Immature natural killer cell (primary cell): Measurements from ENCODE around the gene NODAL. TPM values are rescaled to one million over a fixed set of nuclear protein-coding genes. Genes with fewer than 3 reads are reported as not detected.

Experiments used
- DNase-seq, 3 donors: peaks; one replicate each; pipeline ENCODE4 v3.0.0; 2022; ENCODE audit warnings: mixed read lengths in 1 of 3
- H3K27ac Mint-ChIP-seq, 6 donors: one replicate each; pipeline ENCODE4 v1.8.0; 2020; ENCODE audit warnings: mixed read lengths in 6 of 6, mild to moderate bottlenecking in 5 of 6, inconsistent platforms in 4 of 6, moderate library complexity in 3 of 6
- H3K27me3 Mint-ChIP-seq, 3 donors: one replicate each; pipeline ENCODE4 v1.8.0; 2020 to 2021; ENCODE audit warnings: low read depth in 3 of 3, mild to moderate bottlenecking in 3 of 3, mixed read lengths in 3 of 3, moderate library complexity in 3 of 3, inconsistent platforms in 1 of 3
- H3K36me3 Mint-ChIP-seq, 3 donors: one replicate each; pipeline ENCODE4 v1.8.0; 2020; ENCODE audit warnings: mixed read lengths in 3 of 3, inconsistent platforms in 2 of 3, mild to moderate bottlenecking in 2 of 3
- H3K4me1 Mint-ChIP-seq, 2 donors: one replicate each; pipeline ENCODE4 v1.8.0; 2020; ENCODE audit warnings: inconsistent platforms in 2 of 2, mild to moderate bottlenecking in 2 of 2, mixed read lengths in 2 of 2, moderate library complexity in 1 of 2
- H3K4me3 Mint-ChIP-seq, 5 donors: one replicate each; pipeline ENCODE4 v1.8.0; 2020; ENCODE audit warnings: mild to moderate bottlenecking in 5 of 5, mixed read lengths in 5 of 5, inconsistent platforms in 3 of 5, moderate library complexity in 3 of 5
- H3K9me3 Mint-ChIP-seq, 6 donors: one replicate each; pipeline ENCODE4 v1.8.0; 2020; ENCODE audit warnings: mild to moderate bottlenecking in 6 of 6, mixed read lengths in 6 of 6, inconsistent platforms in 4 of 6, moderate library complexity in 3 of 6
- polyA plus RNA-seq, 3 donors: library from polyadenylated mRNA; unstranded; fragments of 300-500 nt; fragmentation: Illumina TruSeq; gene quantifications; one replicate each; pipeline ENCODE4 v1.2.3, GENCODE V29; 2021

Gene NODAL
- polyA plus RNA-seq, 3 donors from 2014 or later = not detected

DNA sequence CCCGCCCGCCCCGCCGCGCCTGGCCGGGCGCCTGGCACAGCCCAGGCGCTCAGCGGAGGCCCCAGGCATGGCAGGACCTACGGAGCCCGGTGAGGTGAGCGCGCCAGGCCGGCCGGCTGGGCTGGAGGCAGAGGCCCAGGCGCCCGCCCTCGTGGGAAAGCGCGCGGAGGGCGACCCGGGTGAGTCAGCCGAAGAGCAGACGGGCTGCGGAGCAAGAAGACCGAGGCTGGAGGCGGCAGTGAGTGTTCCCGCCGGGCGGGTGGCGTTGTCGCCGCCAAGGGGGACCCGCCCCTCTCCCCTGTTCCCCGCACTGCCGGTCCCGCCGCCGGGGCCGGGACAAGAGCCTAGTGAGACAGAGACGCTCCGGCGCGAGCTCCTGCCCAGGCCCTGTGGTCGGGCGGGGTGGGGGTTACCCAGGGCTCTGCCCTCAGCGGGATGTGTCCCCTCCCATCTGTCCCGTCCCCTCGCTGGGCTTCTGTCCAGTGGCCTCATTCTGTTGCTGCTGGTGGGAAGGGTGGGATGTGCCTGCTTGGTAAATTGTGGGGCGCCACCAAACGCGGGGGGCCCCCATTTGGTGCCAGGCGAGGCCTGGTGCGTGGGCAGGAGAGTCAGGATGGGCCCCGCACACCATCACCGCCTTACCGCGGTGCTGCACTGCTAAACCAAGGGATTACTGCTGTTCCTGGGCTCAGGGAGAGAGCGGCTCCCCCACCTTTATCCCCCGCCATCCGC, 17.0 kb upstream of the NODAL start:
- no peaks in the 10 kb centered on the region for H3K4me1 Mint-ChIP-seq
- H3K36me3 Mint-ChIP-seq = peaks cover 0 to 2% (median 0%) of the 10 kb centered on the region in 3 donors
- DNase-seq = no peak
- H3K27ac Mint-ChIP-seq = no peak overlapping the region
- no peak overlapping the region for H3K4me3 Mint-ChIP-seq
- peaks cover 0 to 2% (median 0%) of the 10 kb centered on the region in 6 donors for H3K9me3 Mint-ChIP-seq
- H3K27me3 Mint-ChIP-seq = peaks cover 3 to 28% (median 5%) of the 10 kb centered on the region in 3 donors

- Mint-ChIP-seq H3K4me3 (no peak overlapping the region), H3K27me3 (peaks cover 3 to 28% (median 5%) of the 10 kb centered on the region in 3 donors), H3K36me3 (peaks cover 0 to 2% (median 0%) of the 10 kb centered on the region in 3 donors), H3K9me3 (peaks cover 0 to 2% (median 0%) of the 10 kb centered on the region in 6 donors), H3K4me1 (no peaks in the 10 kb centered on the region), H3K27ac (no peak overlapping the region)
- no peak for DNase-seq
Measured at GRCh38 chr10:70457759-70458305, 16.4 kb upstream of the NODAL start.

DNA sequence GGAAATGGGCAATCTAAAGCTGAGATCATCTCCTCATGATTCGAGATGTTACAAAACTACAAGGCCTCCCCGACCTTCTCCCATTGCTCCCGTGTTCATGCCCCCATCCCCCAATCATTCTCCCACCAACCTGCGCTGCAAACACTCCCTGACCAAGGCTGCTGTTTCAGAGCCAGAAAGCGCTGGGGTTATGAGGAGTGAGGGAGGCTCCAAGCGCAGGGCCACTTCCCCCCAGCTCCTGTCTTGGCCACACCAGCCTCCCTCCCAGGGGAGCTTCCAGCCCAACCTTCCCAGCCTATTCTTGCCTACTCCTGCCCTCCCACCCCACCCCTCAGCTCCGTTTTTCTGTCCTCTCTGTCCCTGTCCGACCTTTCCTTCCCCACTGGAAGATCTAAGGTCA, 14.7 kb upstream of the NODAL start:
- Mint-ChIP-seq H3K4me1 (no peaks in the 10 kb centered on the region), H3K27ac (no peak overlapping the region)

DNA sequence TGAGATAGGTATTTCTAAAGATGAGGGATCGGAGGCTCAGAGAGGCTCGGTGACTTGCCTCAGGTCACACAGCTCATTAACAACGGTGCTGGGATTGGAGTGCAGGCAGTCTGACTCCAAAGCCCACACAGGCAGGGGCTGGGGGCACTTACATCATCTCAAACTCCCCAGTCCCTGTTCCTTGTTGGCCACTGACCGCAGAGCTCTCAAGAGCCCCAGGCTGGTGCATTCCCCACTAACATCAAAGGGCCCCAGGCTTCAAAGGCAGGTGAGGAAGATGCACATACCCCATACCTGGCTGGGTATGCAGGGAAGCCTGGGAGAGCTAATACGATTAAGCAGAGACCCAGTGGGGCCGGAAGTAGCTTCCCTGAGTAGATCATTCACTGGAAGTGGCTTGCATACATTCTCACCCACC, 13.7 kb upstream of the NODAL start:
- Mint-ChIP-seq H3K27me3 (peaks cover 3 to 19% (median 5%) of the 10 kb centered on the region in 3 donors), H3K9me3 (peaks cover 0 to 2% (median 0%) of the 10 kb centered on the region in 6 donors), H3K4me1 (no peaks in the 10 kb centered on the region), H3K4me3 (no peak overlapping the region), H3K27ac (no peak overlapping the region), H3K36me3 (peaks cover 0 to 2% (median 0%) of the 10 kb centered on the region in 3 donors)
- no peak for DNase-seq

More for the DNA sequence above, 14.7 kb upstream of the NODAL start:
- peaks cover 0 to 2% (median 0%) of the 10 kb centered on the region in 6 donors for H3K9me3 Mint-ChIP-seq
- H3K27me3 Mint-ChIP-seq = peaks cover 3 to 24% (median 5%) of the 10 kb centered on the region in 3 donors
- DNase-seq = no peak
- H3K4me3 Mint-ChIP-seq = no peak overlapping the region
- H3K36me3 Mint-ChIP-seq = peaks cover 0 to 2% (median 0%) of the 10 kb centered on the region in 3 donors

DNA sequence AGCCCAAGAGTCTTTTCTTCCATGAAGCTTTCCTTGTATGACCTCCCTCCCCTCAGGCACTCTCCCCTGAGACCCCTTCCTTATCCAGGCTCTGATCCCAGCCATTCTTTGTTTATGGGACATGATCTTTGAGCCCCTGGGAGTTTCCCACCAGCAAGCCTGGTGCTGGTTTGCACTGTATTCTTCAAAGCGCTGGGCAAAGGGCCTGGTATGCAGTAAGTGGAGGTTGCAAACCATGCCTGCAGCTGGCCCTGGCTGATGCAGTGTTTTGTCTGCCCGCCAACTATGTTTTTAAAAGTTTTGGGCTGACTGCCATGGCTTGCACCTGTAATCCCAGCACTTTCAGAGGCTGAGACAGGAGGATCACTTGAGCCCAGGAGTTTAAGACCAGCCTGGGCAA, 6.8 kb upstream of the NODAL start:
- no peak overlapping the region for H3K4me3 Mint-ChIP-seq
- no peaks in the 10 kb centered on the region for H3K4me1 Mint-ChIP-seq
- no peak for DNase-seq
- no peak overlapping the region for H3K27ac Mint-ChIP-seq
- H3K27me3 Mint-ChIP-seq = peaks cover 1 to 6% (median 3%) of the 10 kb centered on the region in 3 donors
- no peaks in the 10 kb centered on the region for H3K36me3 Mint-ChIP-seq
- no peaks in the 10 kb centered on the region for H3K9me3 Mint-ChIP-seq

DNA sequence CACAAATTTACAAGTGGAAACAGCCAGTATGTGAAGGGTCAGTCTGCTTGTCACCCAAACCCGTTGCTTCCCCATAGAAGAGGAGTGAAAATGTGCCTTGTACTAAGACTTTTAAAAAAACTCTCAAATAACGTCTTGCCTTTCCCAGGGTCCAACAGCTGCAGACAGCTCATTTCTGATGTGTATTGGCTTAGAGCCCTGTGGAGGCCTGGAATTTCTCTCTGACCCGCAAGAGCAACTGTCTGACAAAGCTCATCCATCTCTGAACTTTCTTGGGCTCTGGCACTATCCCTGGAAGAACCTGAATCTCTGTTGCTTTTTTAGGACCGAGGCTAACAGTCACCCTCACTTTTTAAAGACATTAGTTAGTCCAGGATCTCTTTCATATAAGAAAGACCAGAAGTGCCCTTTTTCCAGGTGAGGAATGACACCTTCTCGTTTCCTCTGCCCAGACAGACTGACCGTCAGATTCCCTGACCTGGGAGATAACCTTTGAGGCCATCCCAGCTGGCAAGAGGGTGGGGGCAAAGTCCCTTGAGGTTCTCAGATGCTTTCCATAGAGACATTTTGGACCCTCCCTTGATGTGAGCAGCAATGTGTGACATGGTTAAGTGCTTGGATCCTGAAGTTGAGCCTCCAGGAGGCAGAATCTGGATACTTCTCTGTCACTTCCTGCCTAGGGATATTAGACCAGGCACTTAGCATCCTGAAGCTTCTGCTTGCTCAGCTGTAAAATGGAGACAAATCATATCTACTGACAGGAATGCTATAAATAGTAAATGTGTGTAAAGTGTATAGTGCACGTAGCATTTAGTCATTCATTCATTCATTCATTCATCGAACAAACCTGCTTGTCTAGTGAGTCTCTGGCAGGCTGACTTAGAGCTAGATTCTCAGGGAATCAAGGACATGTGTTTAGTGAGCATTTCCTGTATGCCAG, 4.5 kb upstream of the NODAL start:
- Mint-ChIP-seq H3K9me3 (no peaks in the 10 kb centered on the region), H3K27ac (no peak overlapping the region), H3K36me3 (peaks cover 0 to 4% (median 0%) of the 10 kb centered on the region in 3 donors), H3K4me1 (peaks cover 4 to 7% of the 10 kb centered on the region in 2 donors), H3K27me3 (peaks cover 6 to 7% (median 6%) of the 10 kb centered on the region in 3 donors), H3K4me3 (no peak overlapping the region)
- no peak for DNase-seq

DNA sequence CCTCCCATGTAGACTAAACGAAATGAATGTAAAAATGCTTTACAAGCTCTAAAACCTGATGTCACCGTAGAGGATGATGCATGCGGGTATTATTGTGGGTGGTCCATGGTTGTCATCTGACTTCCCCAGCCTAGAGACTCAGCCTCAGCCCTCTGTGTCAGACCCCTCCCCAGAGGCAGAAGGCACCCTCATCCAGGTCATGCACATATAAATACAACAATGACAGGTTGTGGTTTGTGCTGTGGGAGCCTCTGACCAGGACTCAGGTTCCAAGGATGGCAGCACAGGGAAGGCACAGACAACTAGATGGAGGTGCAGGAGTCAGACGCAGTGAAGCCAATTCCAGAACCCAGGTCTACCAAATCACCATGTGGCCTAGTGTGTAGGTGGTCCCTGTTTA, 3.3 kb upstream of the NODAL start:
- Mint-ChIP-seq H3K4me3 (no peak overlapping the region), H3K4me1 (peaks cover 9 to 13% of the 10 kb centered on the region in 2 donors), H3K36me3 (peaks cover 0 to 7% (median 0%) of the 10 kb centered on the region in 3 donors), H3K27me3 (peaks cover 7 to 13% (median 9%) of the 10 kb centered on the region in 3 donors), H3K27ac (no peak overlapping the region), H3K9me3 (no peaks in the 10 kb centered on the region)
- no peak for DNase-seq

GRCh38 chr10:70442332-70442988, 979 bp upstream of the NODAL start:
- Mint-ChIP-seq H3K9me3 (no peaks in the 10 kb centered on the region), H3K27me3 (peaks cover 11 to 16% (median 12%) of the 10 kb centered on the region in 3 donors), H3K27ac (no peak overlapping the region), H3K4me1 (peaks cover 9 to 13% of the 10 kb centered on the region in 2 donors), H3K4me3 (peak overlapping the region in 2 of 5 donors; percentile 2 to 61), H3K36me3 (peaks cover 0 to 7% (median 0%) of the 10 kb centered on the region in 3 donors)
- no peak for DNase-seq

GRCh38 chr10:70441895-70442309, 421 bp upstream of the NODAL start:
- no peak overlapping the region for H3K27ac Mint-ChIP-seq
- no peaks in the 10 kb centered on the region for H3K9me3 Mint-ChIP-seq
- H3K4me3 Mint-ChIP-seq = peak overlapping the region in 1 of 5 donors; percentile 3

GRCh38 chr10:70440296-70441160, 953 bp downstream of the NODAL start:
- Mint-ChIP-seq H3K36me3 (peaks cover 0 to 14% (median 0%) of the 10 kb centered on the region in 3 donors), H3K4me3 (peak overlapping the region; percentile 40 to 73 (median 70)), H3K4me1 (peaks cover 9 to 13% of the 10 kb centered on the region in 2 donors), H3K27me3 (peaks cover 11 to 16% (median 12%) of the 10 kb centered on the region in 3 donors), H3K27ac (no peak overlapping the region), H3K9me3 (no peaks in the 10 kb centered on the region)
- no peak for DNase-seq

More at GRCh38 chr10:70441895-70442309, 421 bp upstream of the NODAL start:
- peaks cover 9 to 13% of the 10 kb centered on the region in 2 donors for H3K4me1 Mint-ChIP-seq
- peaks cover 0 to 9% (median 0%) of the 10 kb centered on the region in 3 donors for H3K36me3 Mint-ChIP-seq
- no peak for DNase-seq
- H3K27me3 Mint-ChIP-seq = peaks cover 11 to 16% (median 12%) of the 10 kb centered on the region in 3 donors

DNA sequence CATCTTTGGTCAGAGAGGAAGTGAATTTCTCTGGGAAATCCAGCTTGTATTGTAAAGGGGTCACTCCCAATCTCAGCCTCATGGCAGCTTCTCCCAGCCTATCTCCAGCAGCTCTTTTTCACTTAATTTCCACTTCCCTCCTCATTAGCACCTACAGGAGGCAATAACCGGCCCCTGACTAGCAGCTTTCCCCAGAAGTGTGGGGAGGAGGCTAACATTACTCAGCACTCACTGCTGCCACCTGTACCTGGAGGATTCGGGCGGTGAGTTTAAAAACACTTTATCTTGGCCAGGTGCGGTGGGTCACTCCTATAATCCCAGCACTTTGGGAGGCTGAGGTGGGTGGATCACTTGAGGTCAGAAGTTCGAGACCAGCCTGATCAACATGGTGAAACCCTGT, 3.8 kb downstream of the NODAL start:
- H3K27ac Mint-ChIP-seq = no peak overlapping the region
- peaks cover 0 to 14% (median 0%) of the 10 kb centered on the region in 3 donors for H3K36me3 Mint-ChIP-seq
- H3K4me1 Mint-ChIP-seq = peaks cover 21 to 25% of the 10 kb centered on the region in 2 donors
- H3K27me3 Mint-ChIP-seq = peaks cover 7 to 15% (median 9%) of the 10 kb centered on the region in 3 donors
- H3K4me3 Mint-ChIP-seq = no peak overlapping the region
- no peaks in the 10 kb centered on the region for H3K9me3 Mint-ChIP-seq
- no peak for DNase-seq
